GM12878 (cell line): ENCODE data around the gene RNF103. TPM values are rescaled to one million over a fixed set of nuclear protein-coding genes. Genes with fewer than 3 reads are reported as not detected.

Source experiments
- ATAC-seq: fragments of 200-7000 bp; cut with Tn5 transposase; 3 replicates; pipeline ENCODE4 v1.9.1; 2020; ENCODE audit warnings: mild to moderate bottlenecking, moderate library complexity
- BruUV-seq: library from RNA; stranded (reverse); fragments of 400-500 nt; replicated peaks from 2 replicates; lab custom pipeline; 2021; lab: Mats Ljungman, UMichigan
- CTCF ChIA-PET: fragments of 300-600 bp; sonication (Branson Sonifier 250); formaldehyde crosslinking; extraction: SDS; loops from one replicate; lab custom pipeline; 2021; ENCODE audit warnings: inconsistent platforms; lab: Yijun Ruan, JAX
- POLR2A ChIA-PET: fragments of 350-600 bp; formaldehyde crosslinking; extraction: SDS; loops from one replicate; lab custom pipeline; 2021; ENCODE audit warnings: inconsistent platforms; lab: Charles Lee
- RAD21 ChIA-PET: fragments of 300-600 bp; sonication (Branson Sonifier 250); formaldehyde crosslinking; loops from one replicate; lab custom pipeline; 2023; ENCODE audit warnings: antibody characterized with exemption; ENCODE audit not compliant: unreplicated experiment; lab: Charles Lee
- SMC1A ChIA-PET: fragments of 300-600 bp; sonication (Branson Sonifier 250); formaldehyde crosslinking; loops from one replicate; lab custom pipeline; 2023; ENCODE audit not compliant: unreplicated experiment, uncharacterized antibody; lab: Charles Lee
- DNase-seq: peaks from one replicate; pipeline ENCODE4 v3.0.0-alpha.2; 2011; ENCODE audit warnings: low read depth, low spot score
- FAIRE-seq: peaks from 3 replicates; lab custom pipeline; 2011; peaks lifted over from hg19 to GRCh38; lab: Jason Lieb, UNC
- H2AFZ ChIP-seq: 2 replicates; pipeline ENCODE4 v1.6.0; 2011; ENCODE audit warnings: low read depth, low read length, control low read depth; ENCODE audit not compliant: control insufficient read depth
- H3K27ac ChIP-seq: 2 replicates; pipeline ENCODE4 v1.5.1; 2011; ENCODE audit warnings: control low read depth; ENCODE audit not compliant: control insufficient read depth, insufficient read depth
- H3K27me3 ChIP-seq, 2 experiments: replicated peaks in 1 of 2; 2 replicates each; pipeline versions ENCODE4 v1.6.0 to v1.6.1; 2011; ENCODE audit warnings: low read length in 1 of 2; ENCODE audit not compliant: control insufficient read depth in 2 of 2, insufficient read depth in 2 of 2
- H3K36me3 ChIP-seq, 2 experiments: 2 replicates each; pipeline ENCODE4 v1.5.1; 2011; ENCODE audit warnings: low read length in 1 of 2; ENCODE audit not compliant: control insufficient read depth in 2 of 2, insufficient read depth in 2 of 2
- H3K4me1 ChIP-seq: 2 replicates; pipeline ENCODE4 v1.6.1; 2011; ENCODE audit warnings: mild to moderate bottlenecking, low read length, moderate library complexity, mixed read lengths; ENCODE audit not compliant: control insufficient read depth, insufficient read depth
- H3K4me2 ChIP-seq: 2 replicates; pipeline ENCODE4 v1.6.0; 2011; ENCODE audit warnings: control low read depth; ENCODE audit not compliant: control insufficient read depth, insufficient read depth
- H3K4me3 ChIP-seq: fragments of 200-600 bp; sonication (generic); 2 replicates; pipeline ENCODE4 v1.5.1; 2016
- H3K79me2 ChIP-seq: 2 replicates; pipeline ENCODE4 v1.6.0; 2011; ENCODE audit warnings: low read length; ENCODE audit not compliant: control insufficient read depth, insufficient read depth
- H3K9ac ChIP-seq: 2 replicates; pipeline ENCODE4 v1.8.0; 2011; ENCODE audit warnings: low read length, control low read depth, mixed read lengths; ENCODE audit not compliant: control insufficient read depth, insufficient read depth
- H3K9me3 ChIP-seq: replicated peaks from 3 replicates; pipeline ENCODE4 v1.5.1; 2011; ENCODE audit warnings: mild to moderate bottlenecking, low read length; ENCODE audit not compliant: control insufficient read depth, insufficient read depth
- H4K20me1 ChIP-seq: 2 replicates; pipeline ENCODE4 v1.6.0; 2011; ENCODE audit not compliant: control insufficient read depth, insufficient read depth
- BHLHE40 ChIP-seq, 2 experiments: fragments of 450-650 bp in 1 of 2; IDR thresholded peaks; 2 replicates each; pipeline ENCODE4 v1.6.1; 2011 to 2017; ENCODE audit warnings: low read depth in 2 of 2, borderline replicate concordance in 1 of 2, improper control_type of control experiment in 1 of 2, low read length in 1 of 2, mild to moderate bottlenecking in 1 of 2
- CBX3 ChIP-seq: fragments of 200-600 bp; sonication (generic); IDR thresholded peaks from 2 replicates; pipeline ENCODE4 v1.6.1; 2016; ENCODE audit warnings: low read depth, borderline replicate concordance
- GABPA ChIP-seq: IDR thresholded peaks from 2 replicates; pipeline ENCODE4 v1.6.1; 2014; ENCODE audit warnings: antibody characterized with exemption, low read depth, mild to moderate bottlenecking, inconsistent platforms
- GATAD2B ChIP-seq: fragments of 450-650 bp; conservative IDR thresholded peaks from 2 replicates; pipeline ENCODE4 v1.6.1; 2017; ENCODE audit warnings: low read depth, mild to moderate bottlenecking, moderate library complexity
- JUND ChIP-seq: IDR thresholded peaks from 2 replicates; pipeline ENCODE4 v1.6.1; 2012; ENCODE audit warnings: low read depth, mild to moderate bottlenecking, low read length, improper control_type of control experiment, moderate library complexity
- MTA3 ChIP-seq: IDR thresholded peaks from 2 replicates; pipeline ENCODE4 v1.6.1; 2012; ENCODE audit warnings: low read length, inconsistent platforms, borderline replicate concordance
- NR2F1 ChIP-seq: fragments of 450-650 bp; conservative IDR thresholded peaks from 2 replicates; pipeline ENCODE4 v1.6.1; 2017; ENCODE audit warnings: mild to moderate bottlenecking
- POLR2AphosphoS5 ChIP-seq: IDR thresholded peaks from 2 replicates; pipeline ENCODE4 v1.6.1; 2011; ENCODE audit warnings: mild to moderate bottlenecking, low read length, inconsistent platforms
- SIN3A ChIP-seq: IDR thresholded peaks from 2 replicates; pipeline ENCODE4 v1.6.1; 2012; ENCODE audit warnings: low read depth, low read length, improper control_type of control experiment
- TCF12 ChIP-seq: IDR thresholded peaks from 2 replicates; pipeline ENCODE4 v1.6.1; 2011; ENCODE audit warnings: low read depth, mild to moderate bottlenecking, low read length
- TCF3 ChIP-seq: IDR thresholded peaks from 2 replicates; pipeline ENCODE4 v1.6.1; 2012; ENCODE audit warnings: low read depth, mild to moderate bottlenecking, low read length, borderline replicate concordance; ENCODE audit not compliant: insufficient read depth
- ZNF592 ChIP-seq: fragments of 450-650 bp; IDR thresholded peaks from 2 replicates; pipeline ENCODE4 v1.6.1; 2017; ENCODE audit warnings: mild to moderate bottlenecking, moderate library complexity
- ZNF687 ChIP-seq: fragments of 450-650 bp; IDR thresholded peaks from 2 replicates; pipeline ENCODE4 v1.6.1; 2017; ENCODE audit warnings: mild to moderate bottlenecking, moderate library complexity
- WGBS: methylation state at CpG from one replicate; pipeline ENCODE4 v1.1.6; 2016; ENCODE audit warnings: low lambda C conversion rate; ENCODE audit not compliant: insufficient replicate concordance, insufficient coverage; ENCODE audit errors: missing lambda C conversion rate; 5-methylcytosine and 5-hydroxymethylcytosine counted together
- in situ Hi-C: fragments of 300-500 bp; cut with MboI; formaldehyde crosslinking; loops from 9 replicates; pipeline ENCODE4 v1.14.3; 2018; ENCODE audit warnings: mixed read lengths
- intact Hi-C: fragments of 100-400 bp; cut with micrococcal nuclease; formaldehyde crosslinking; loops from one replicate; pipeline ENCODE4 v1.14.2; 2022; ENCODE audit not compliant: unreplicated experiment
- polyA plus RNA-seq, 11 experiments: library from polyadenylated mRNA; depleted of rRNA in 4 of 11; unstranded in 6 of 11; stranded (reverse) in 5 of 11; fragments of >200 nt; fragmentation: Nextera tagmentation in 4 of 11; fragmentation: Illumina TruSeq in 1 of 11; extraction: Ambion mirVana in 4 of 11; extraction: Trizol in 1 of 11; gene quantifications; 1 replicate in 1 of 11; 2 replicates in 10 of 11; pipeline versions ENCODE4 v1.2.1 to v1.2.3, GENCODE V29; 2011 to 2016; ENCODE audit warnings: inconsistent platforms in 2 of 11, missing spikeins in 2 of 11, low read depth in 1 of 11
- total RNA-seq, 4 experiments: library from RNA; depleted of rRNA in 3 of 4; stranded (reverse); fragments of >200 nt in 3 of 4; fragmentation: Illumina TruSeq in 1 of 4; extraction: Trizol in 1 of 4; gene quantifications; 2 replicates each; pipeline versions ENCODE4 v1.2.1 to v1.2.3, GENCODE V29; 2013 to 2021

Gene RNF103
- total and polyA plus RNA-seq, 10 of the 15 experiments (the other 5 are each of a cell fraction or from before 2014, with no cell fraction given), result 2.4 to 11.0 (median 8.0) TPM

GRCh38 chr2:86623043-86623493, 597 bp downstream of the RNF103 start:
- Histone ChIP-seq H3K36me3 (no peaks in the 10 kb centered on the region), H2AFZ (peak overlapping the region; percentile 83), H3K9ac (peak overlapping the region; percentile 95), H3K27ac (peak overlapping the region; percentile 90), H3K4me2 (peak overlapping the region; percentile 66), H3K27me3 (no peaks in the 10 kb centered on the region), H3K9me3 (no peaks in the 10 kb centered on the region), H3K79me2 (peaks cover 35% of the 10 kb centered on the region), H3K4me3 (peak overlapping the region; percentile 95), H4K20me1 (no peaks in the 10 kb centered on the region), H3K4me1 (peaks cover 3% of the 10 kb centered on the region)
- WGBS, result 1% methylated on average over 47 of the region's 56 CpGs
- DNase-seq (no peak), ATAC-seq (peak; percentile 40), FAIRE-seq (no peak)
- intact Hi-C loops, result loop anchor here (1.0 to 2.0 kb wide), 2 partner anchors 60 to 182 kb away; partner anchors contain the start of genes CHMP3 and KDM3A
- ChIA-PET SMC1A (interaction anchor here (1.0 kb wide), 1 partner anchor 53 kb away, joined by 3 read pairs; no protein-coding TSS in a partner anchor), CTCF (interaction anchor here (1.2 kb wide), 1 partner anchor 182 kb away, joined by 5 read pairs; the partner anchor contains the start of gene KDM3A), RAD21 (interaction anchor here (1.8 to 3.0 kb wide), 2 partner anchors 31 to 181 kb away, joined by 4 to 10 read pairs; no protein-coding TSS in a partner anchor), POLR2A (interaction anchor here (0.9 to 3.2 kb wide), 3 partner anchors 10 to 182 kb away, joined by 3 to 25 read pairs (median 13); partner anchors contain the start of genes CHMP3 and KDM3A)
- BruUV-seq, result no TSS peak
- in situ Hi-C loops, result no loop called here
- TF ChIP-seq ZNF592 (no peak), SIN3A (peak; percentile 69; the same call in 1 of the 2 replicates), NR2F1 (peak; percentile 89; the same call in 1 of the 2 replicates), GATAD2B (0 out of 2 replicates have a peak, but pooled peaks have one; percentile 19), ZNF687 (0 out of 2 replicates have a peak, but pooled peaks have one; percentile 18), BHLHE40 (IDR thresholded peaks at IDR 0.05; ENCODE audit: borderline replicate concordance in 1 of 2, low read depth in 2 of 2, low read length in 1 of 2) (0 out of 4 replicates have a peak, but pooled peaks of 1 of the 2 experiments have one; percentile 7), MTA3 (0 out of 2 replicates have a peak, but pooled peaks have one; percentile 38), JUND (no peak), TCF12 (0 out of 2 replicates have a peak, but pooled peaks have one; percentile 3), CBX3 (no peak), POLR2AphosphoS5 (peak; percentile 14; the same call in 1 of the 2 replicates), TCF3 (0 out of 2 replicates have a peak, but pooled peaks have one; percentile 6), GABPA (0 out of 2 replicates have a peak, but pooled peaks have one; percentile 10)
